GM12872 (cell line): Measurements from ENCODE around the gene BMP7.

Experiments used
- TF ChIP-seq, protein P1 (sequence below): IDR thresholded peaks from 3 replicates; pipeline ENCODE4 v1.5.1; 2011; ENCODE audit warnings: low read depth, mild to moderate bottlenecking, low read length, moderate library complexity; ENCODE audit not compliant: insufficient read depth

Gene BMP7

DNA sequence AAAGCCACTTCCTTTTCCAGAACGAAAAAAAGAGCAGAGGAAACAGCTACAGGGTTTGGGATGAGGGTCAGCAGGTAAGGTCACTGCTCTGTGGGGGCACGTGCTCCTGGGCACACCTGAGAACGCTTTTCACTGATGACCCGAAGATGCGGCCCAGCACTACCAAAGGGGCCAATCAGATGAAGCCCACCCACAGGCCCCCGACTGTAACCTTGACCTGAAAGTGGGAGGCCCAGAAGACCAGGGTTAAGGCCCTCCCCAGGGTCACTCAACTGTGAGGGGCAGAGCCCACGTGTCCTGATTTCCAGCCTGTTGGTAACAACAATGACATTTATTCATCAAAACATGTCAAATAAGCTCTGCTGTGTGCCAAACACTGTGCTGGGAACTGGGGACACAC is 108.0 kb downstream of the BMP7 start:
- TF ChIP-seq, protein P1, sequence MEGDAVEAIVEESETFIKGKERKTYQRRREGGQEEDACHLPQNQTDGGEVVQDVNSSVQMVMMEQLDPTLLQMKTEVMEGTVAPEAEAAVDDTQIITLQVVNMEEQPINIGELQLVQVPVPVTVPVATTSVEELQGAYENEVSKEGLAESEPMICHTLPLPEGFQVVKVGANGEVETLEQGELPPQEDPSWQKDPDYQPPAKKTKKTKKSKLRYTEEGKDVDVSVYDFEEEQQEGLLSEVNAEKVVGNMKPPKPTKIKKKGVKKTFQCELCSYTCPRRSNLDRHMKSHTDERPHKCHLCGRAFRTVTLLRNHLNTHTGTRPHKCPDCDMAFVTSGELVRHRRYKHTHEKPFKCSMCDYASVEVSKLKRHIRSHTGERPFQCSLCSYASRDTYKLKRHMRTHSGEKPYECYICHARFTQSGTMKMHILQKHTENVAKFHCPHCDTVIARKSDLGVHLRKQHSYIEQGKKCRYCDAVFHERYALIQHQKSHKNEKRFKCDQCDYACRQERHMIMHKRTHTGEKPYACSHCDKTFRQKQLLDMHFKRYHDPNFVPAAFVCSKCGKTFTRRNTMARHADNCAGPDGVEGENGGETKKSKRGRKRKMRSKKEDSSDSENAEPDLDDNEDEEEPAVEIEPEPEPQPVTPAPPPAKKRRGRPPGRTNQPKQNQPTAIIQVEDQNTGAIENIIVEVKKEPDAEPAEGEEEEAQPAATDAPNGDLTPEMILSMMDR, result no peak

DNA sequence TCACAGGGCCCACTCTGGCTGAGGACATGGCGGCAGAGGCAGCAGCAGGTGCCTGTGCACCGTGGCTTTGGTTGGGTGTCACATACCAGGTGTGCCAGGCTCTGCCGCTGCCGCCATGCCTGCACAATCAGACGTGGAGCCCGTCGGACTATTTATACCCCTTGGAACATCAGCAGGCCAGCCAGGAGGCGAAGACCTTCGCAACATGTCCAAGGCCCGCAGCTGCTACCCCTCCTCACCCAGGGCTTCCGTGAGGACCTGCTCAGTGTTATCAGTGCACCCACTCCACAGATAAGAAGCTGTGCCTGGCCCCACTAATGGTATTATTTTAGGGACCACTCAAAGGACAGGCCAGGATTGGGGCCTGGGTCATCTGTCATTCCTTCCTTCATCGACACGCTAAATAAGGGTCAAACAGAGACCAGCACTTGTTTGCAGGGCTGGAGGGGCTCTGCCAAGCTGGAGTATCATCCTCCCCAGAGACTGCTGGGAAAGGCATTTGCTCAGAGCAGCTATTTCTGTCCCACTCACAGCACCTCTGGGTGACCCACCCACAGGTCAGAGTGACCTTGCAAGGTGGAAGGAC is 109.2 kb downstream of the BMP7 start:
- TF ChIP-seq, protein P1, result no peak

DNA sequence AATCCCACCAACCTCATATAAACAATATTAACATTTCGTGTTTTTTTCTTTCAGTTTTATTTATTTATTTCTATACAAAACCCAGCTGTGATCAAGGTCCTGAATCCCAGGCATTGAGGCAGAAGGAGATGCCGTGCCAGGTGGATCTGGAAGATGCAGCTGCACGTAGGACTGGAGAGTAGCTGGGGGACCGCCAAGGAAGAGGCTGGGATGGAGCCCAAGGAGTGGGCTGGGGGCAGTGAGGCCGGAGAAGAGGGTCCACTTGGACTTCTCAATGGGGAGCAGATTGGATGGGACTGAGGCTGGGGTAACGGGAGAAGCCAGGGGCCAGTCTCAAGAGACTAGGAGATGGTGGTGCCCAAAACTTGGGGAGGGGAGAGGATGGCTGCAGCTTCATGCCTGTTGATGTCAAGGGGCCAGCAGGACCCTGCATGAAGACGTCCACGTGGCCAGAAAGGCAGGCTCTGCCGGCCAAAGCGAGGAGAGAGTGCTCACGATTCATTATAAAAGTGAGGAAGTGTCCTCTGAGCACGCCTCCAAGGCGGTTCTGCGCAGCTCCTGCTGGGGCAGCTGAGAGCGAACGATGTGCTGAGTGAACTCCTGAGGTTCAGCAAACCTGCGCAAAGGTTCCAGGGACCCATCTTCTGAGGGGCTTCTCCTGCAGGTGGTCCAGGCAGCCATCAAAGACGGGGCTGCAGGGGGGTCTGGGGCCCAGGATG is 110.3 kb downstream of the BMP7 start:
- TF ChIP-seq, protein P1, result no peak

DNA sequence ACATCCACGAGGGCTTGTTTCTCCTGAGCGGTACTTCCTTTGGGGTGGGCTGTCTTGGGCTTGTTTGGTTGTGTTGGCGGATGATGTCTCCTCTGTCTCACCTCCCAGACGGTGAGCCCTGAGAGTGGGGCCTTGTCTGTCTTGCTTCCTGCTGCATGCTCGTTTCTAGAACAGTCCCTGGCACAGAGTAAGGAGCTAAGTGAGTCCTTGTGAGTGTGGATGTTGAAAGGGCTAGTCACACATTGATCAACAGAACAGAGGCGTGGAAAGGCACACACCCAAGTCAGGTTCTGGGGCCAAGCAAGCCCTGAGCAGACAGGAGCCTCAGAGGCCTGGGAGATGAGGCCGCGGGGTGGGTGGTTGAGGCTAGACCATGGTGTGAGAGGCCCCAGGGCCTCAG is 111.0 kb downstream of the BMP7 start:
- TF ChIP-seq, protein P1, result no peak

DNA sequence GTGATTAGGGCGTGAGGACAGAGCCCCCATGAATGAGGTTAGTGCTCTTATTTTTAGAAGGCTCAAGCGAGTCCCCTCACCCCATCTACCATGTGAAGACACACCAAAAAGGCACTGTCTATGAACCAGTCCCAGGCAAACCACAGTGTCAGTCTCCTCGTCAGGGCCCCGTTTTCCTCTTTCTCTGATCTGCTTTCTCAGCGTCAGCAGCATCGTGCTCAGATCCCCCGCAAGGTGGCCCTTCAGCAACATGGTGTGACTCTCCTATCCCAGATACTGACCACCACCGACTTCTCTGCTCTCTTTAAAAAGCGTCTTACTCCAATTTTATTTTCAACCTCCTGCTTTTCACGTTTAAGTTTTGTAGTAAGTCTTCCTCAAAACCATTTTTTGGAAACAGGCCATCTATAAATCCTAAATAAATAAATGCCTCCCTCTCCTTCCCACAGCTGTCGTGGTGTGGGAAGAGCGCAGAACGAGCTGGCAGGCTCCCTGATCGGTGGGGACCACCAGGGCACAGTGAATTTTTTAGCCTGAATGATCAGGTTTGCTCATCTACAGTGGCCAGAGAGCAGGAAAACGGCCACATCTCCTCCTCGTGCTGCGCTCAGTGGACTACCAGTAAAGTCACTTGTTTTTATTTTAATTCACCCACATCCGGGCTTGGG is 113.1 kb downstream of the BMP7 start:
- TF ChIP-seq, protein P1, result no peak

DNA sequence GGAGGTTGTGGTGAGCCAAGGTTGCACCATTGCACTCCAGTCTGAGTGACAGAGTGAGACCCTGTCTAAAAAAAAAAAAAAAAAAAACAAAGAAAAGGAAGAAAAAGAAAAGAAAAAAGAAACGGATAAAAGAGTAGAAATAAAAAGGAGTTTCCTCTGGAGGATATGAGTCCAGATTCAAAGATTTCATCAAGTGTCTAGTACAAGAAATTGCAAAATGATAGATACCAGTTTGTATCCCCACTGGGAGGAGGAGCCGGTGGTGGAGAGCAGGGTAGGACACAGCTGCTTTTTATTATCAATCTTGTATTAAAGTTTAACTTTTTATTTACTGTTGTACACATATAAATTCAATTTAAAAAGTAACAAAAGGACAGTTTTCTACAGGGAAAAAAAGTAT is 113.9 kb downstream of the BMP7 start:
- TF ChIP-seq, protein P1, result no peak

DNA sequence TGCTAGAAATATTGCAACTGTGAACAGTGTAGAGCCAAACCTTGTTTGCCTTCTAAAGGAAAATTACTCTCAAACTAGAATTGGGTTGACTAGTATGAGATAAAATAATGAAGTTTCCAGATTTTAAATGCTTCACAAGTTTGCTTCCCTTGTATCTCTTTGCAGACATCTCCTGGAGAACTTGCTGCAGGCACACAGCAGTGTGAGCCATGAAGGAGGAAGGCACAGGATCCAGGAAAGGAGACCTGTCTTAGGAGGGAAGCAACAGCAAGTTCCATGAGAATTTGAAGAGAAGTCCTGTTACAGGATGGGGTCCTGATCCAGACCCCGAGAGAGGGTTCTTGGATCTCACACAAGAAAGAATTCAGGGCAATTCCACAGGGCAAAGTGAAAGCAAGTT is 115.9 kb downstream of the BMP7 start:
- TF ChIP-seq, protein P1, result no peak
